GM18502 (cell line): Measurements from ENCODE around the gene AGAP2.

Experiments
- ATAC-seq: cut with Tn5 transposase; IDR thresholded peaks from one replicate; pipeline ENCODE4 v1.9.1; 2021; ENCODE audit warnings: mild to moderate bottlenecking; ENCODE audit not compliant: unreplicated experiment, poor library complexity

AGAP2 gene

GRCh38 chr12:57755194-57755453, 16.6 kb upstream of the AGAP2 start:
- ATAC-seq: no peak

DNA sequence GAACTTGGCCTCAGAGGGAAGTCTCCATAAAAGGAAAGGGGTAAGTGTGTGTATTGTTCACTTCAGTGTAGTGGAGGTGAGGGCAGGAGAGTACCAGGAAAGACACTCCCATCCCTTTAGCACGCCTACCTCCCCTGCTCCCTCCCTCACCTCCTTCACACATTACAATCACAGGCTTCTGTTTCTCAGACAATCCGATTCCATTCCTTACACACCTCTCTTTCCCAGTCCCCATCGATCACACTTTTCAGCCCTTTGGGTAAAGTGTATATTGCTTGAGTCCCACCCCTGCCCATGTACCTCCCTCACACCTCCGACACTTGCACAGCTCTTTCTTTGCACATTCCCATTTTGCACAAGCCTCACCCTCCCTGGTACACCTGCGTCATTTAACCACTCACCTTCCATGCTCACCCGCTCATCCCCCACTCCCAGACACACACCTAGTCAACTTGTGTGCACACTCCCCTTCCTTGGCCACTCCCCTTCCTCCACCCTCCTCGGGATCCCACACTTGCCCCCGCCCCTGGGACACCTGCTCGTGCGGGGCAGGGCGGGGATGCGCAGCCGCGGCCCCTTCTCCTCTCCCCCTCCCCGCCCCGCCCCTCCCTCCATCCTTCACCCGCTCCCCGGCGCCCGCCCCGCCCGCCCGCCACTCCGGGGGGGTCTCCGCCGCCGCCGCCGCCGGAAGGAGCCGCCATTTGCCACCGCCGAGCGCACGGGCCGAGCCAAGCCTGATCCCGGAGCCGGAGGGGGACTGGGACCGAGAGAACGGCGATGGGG, 16.1 kb upstream of the AGAP2 start, which contains the start of gene MARCHF9:
Gene MARCHF9 (plus strand): TSS at position 693 of the 783 bp plus-strand sequence. CDS start 426 bp downstream, outside the sequence.
- peak; percentile 45 for ATAC-seq

- ATAC-seq: no peak
Measured at GRCh38 chr12:57753756-57754337, 15.3 kb upstream of the AGAP2 start.

DNA sequence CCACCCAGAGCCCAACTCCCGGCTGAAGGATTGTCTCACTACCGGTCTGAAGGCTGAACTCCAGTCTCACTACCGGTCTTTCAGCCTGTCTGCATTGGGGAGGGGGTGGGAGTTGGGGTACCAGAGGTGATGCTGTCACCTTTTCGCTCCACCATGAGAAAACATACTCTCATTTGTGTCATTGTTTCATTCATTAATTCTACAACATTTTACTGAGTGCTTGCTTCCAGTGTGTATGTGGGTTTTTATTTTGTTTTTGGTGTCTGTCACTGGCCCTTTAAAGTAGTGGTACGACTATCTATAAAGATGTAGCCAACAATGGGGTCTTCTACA, 14.1 kb upstream of the AGAP2 start:
- ATAC-seq: no peak

GRCh38 chr12:57751788-57752667, 13.5 kb upstream of the AGAP2 start, which contains the start of gene CDK4:
TSS of gene CDK4 (minus strand) at chr12:57752310. CDS start at chr12:57751717, 593 bp downstream.
- ATAC-seq: peak; percentile 67

- ATAC-seq: no peak
Measured at GRCh38 chr12:57751432-57751787, 12.9 kb upstream of the AGAP2 start.

DNA sequence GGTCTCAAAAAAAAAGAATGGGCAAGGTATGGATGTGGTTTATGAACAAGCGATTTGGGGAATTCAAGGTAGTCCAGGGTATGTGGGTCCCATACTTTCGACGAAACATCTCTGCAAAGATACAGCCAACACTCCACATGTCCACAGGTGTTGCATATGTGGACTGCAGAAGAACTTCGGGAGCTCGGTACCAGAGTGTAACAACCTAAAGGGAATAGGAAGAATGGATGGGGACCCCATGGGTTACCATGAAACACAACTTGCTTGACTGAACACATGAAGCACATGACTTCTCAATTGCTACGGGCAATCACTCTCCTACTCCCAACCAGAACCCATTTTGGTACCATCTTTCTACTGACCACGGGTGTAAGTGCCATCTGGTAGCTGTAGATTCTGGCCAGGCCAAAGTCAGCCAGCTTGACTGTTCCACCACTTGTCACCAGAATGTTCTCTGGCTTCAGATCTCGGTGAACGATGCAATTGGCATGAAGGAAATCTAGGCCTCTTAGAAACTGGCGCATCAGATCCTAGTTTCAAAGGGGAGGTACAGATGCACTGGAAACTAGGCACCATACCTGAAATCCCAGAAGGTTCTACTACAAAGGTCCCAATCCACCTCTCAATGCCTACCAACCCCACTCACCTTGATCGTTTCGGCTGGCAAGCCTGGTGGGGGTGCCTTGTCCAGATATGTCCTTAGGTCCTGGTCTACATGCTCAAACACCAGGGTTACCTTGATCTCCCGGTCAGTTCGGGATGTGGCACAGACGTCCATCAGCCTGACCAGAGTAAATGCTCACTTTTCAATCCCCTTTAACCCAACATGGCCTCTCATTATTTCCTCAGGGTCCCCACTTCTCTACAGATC, 12.3 kb upstream of the AGAP2 start:
- ATAC-seq: no peak

GRCh38 chr12:57749061-57749460, 10.5 kb upstream of the AGAP2 start:
- ATAC-seq: no peak

- ATAC-seq: no peak
Measured at GRCh38 chr12:57746025-57746424, 7.5 kb upstream of the AGAP2 start.

DNA sequence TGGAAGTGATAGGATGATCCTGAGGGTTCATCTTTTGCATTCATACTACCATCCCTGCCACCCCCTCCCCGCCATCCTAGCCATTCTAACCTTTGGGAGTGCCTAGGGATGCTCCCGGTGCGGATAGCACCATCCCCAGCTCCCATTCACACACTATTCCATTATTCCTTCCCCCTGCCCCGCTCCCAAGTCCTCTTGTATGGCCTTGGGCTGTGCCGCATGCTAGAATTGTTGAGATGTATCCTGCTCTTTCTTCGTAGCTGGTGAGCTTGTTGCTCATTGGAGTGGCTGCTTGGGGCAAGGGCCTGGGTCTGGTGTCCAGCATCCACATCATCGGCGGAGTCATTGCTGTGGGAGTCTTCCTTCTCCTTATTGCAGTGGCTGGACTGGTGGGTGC, 6.9 kb upstream of the AGAP2 start:
- ATAC-seq: no peak

DNA sequence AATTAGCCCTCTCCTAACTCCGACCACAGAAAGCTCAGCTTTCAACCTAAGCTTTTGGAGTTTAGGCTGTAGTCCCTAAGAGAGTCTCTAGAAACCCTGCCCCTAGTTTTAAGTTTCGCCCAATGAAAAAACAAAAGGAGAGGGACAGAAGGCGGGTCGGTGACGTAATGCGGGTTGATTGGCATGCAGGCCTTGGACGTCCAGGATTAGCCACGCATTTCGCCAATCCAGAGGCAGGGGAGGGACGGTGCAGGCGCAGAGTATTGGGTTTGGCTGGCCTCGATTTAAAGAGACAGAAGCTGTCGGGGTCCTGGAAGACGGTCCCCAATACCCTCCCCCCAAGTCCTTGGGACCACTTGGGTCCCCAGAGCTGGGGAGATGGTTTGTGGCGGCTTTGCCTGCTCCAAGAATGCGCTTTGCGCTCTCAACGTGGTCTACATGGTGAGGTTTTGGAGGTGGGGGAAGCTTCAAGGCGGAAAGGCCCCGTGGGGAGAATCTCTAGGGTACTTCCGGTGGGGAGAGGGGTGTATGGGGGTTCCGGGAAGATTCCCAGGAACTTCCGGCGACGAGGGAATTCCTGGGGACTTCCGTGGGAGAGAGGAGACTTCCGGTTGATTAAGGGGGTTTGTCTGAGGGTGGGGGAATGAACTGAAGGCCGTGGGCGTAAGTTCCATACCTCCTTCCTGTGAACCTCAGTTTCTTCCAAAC, 6.4 kb upstream of the AGAP2 start, which contains the start of gene TSPAN31:
Gene TSPAN31 (plus strand): TSS at position 263 of the 708 bp plus-strand sequence. CDS start 116 bp downstream, at position 379.
- peak; percentile 79 for ATAC-seq

- peak; percentile 42 for ATAC-seq
Measured at GRCh38 chr12:57744194-57744776, 5.7 kb upstream of the AGAP2 start.

GRCh38 chr12:57743769-57744168, 5.2 kb upstream of the AGAP2 start:
- no peak for ATAC-seq

GRCh38 chr12:57741844-57742738, 3.5 kb upstream of the AGAP2 start:
- peak; percentile 56 for ATAC-seq

DNA sequence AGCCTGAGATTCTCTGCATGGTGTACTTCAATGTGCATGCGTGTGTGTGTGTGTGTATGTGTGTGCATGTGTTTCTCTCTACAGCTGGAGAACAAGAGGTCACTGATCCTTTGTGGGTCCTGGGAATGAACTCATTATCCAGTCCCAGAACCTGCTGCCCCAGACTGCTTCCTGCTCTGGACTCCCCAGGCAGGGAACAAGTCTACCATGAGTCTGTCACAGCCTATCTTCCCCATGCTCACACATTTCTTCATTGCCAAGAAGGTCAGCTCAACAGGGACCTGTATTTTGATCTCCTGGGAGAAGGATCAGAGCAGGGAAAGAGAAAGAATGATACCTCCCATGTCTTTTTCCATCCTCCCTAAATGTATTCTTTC, 2.9 kb upstream of the AGAP2 start:
- no peak for ATAC-seq

DNA sequence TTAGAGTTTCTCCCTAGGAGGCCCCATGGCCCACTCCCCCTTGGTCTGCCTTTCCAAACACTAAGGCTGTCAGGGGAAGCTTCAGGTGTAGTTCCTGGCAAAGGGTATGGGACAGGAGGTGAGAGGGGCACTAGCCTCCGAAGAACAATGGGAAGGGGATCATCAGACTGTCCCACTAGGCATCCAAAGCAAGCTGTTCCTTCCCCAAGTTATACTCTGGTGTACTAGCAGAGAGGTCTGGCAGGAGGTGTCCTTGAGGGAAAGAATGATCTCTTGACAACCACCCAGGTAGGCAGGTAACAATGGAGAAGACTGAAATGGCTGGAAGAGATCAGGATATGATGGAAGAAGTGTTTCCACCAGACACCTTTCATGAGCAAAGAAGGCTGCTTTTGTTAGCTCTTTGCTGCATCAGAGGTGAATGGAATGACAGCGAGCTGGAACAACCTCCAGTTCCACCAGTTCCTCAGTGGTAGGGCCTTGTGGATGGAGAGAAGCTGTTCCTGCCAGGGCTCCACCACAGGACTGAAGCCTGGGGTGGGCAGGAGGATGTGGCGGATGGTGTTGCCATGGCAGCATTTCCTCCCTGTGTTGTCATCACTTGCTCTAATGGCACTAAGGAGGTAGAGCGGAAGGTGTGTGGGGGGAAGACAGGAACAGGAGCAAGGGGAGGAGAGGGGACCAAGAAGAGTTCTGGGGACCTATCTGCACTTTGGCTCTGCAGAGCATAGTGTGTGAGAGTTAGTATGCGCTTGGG, 2.3 kb upstream of the AGAP2 start:
- peak; percentile 61 for ATAC-seq

DNA sequence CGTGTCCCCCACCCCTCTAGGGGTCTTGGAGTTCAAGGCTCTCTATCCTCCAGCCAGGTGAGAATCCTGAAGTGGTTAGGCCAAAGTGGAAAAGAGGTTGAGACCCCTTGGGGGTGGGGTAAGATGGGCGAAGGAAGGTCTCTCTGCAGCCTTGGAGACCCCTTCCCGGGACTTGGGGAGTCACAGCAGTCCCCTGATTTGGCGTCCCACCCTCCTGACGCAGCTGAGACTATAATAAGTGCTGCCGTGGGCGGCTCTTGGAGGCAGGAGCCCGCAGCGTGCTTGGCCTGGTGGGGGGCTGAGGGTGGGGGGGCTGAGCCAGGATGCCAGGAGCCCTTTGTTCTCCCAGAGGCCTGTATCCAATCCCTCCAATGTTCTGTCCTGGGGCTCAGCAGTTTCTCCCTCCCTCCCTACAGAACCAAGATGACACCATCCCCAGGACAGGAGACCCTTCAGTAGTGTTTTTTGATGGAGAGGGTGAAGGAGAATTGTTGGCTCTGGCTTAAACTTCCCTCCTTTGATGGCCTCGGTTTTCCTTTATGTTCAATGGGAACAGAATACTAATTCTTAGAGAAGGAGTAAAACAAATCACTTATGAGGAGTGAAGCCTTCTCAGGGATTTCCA, 1.5 kb upstream of the AGAP2 start:
- no peak for ATAC-seq
